Measurements from ENCODE around the gene RETSAT.

Gene RETSAT

GRCh38 chr2:85307527-85307897 is 46.8 kb downstream of the RETSAT start:
- no peak for DNase-seq (ENCODE audit: low spot score)

- no peak for DNase-seq (ENCODE audit: low spot score)
Measured at GRCh38 chr2:85303780-85304531, 50.4 kb downstream of the RETSAT start.

GRCh38 chr2:85302121-85302520 is 52.2 kb downstream of the RETSAT start:
- DNase-seq (ENCODE audit: low spot score): no peak

Data from hepatic stellate cell (primary cell).